ENCODE measurements around the gene DEFB113. TPM values are rescaled to one million over a fixed set of nuclear protein-coding genes. Genes with fewer than 3 reads are reported as not detected.

DEFB113 gene
- total RNA-seq, 1 experiment from 2014 or later, result not detected

GRCh38 chr6:49939993-49940498, 29.4 kb downstream of the DEFB113 start:
- DNase-seq (ENCODE audit: low spot score), result no peak
- in situ Hi-C loops (cut with HindIII; ENCODE audit: low sequenced_read_pairs), result no loop called here

- DNase-seq (ENCODE audit: low spot score), result no peak
- in situ Hi-C loops (cut with HindIII; ENCODE audit: low sequenced_read_pairs), result no loop called here
Measured at GRCh38 chr6:49937811-49938210, 31.6 kb downstream of the DEFB113 start.

- in situ Hi-C loops (cut with HindIII; ENCODE audit: low sequenced_read_pairs), result no loop called here
- no peak for DNase-seq (ENCODE audit: low spot score)
Measured at GRCh38 chr6:49937017-49937416, 32.4 kb downstream of the DEFB113 start.

- in situ Hi-C loops (cut with HindIII; ENCODE audit: low sequenced_read_pairs), result no loop called here
- no peak for DNase-seq (ENCODE audit: low spot score)
Measured at GRCh38 chr6:49935387-49935786, 34.0 kb downstream of the DEFB113 start.

GRCh38 chr6:49934770-49935169, 34.7 kb downstream of the DEFB113 start:
- in situ Hi-C loops (cut with HindIII; ENCODE audit: low sequenced_read_pairs), result no loop called here
- no peak for DNase-seq (ENCODE audit: low spot score)

GRCh38 chr6:49933526-49933925, 35.9 kb downstream of the DEFB113 start:
- in situ Hi-C loops (cut with HindIII; ENCODE audit: low sequenced_read_pairs), result no loop called here
- no peak for DNase-seq (ENCODE audit: low spot score)

- in situ Hi-C loops (cut with HindIII; ENCODE audit: low sequenced_read_pairs), result no loop called here
- DNase-seq (ENCODE audit: low spot score), result no peak
Measured at GRCh38 chr6:49929340-49929739, 40.1 kb downstream of the DEFB113 start.

- no peak for DNase-seq (ENCODE audit: low spot score)
- in situ Hi-C loops (cut with HindIII; ENCODE audit: low sequenced_read_pairs), result no loop called here
Measured at GRCh38 chr6:49923826-49924225, 45.6 kb downstream of the DEFB113 start.

GRCh38 chr6:49919935-49920644, 49.3 kb downstream of the DEFB113 start:
- DNase-seq (ENCODE audit: low spot score), result no peak
- in situ Hi-C loops (cut with HindIII; ENCODE audit: low sequenced_read_pairs), result no loop called here

GRCh38 chr6:49919261-49919660, 50.2 kb downstream of the DEFB113 start:
- in situ Hi-C loops (cut with HindIII; ENCODE audit: low sequenced_read_pairs), result no loop called here
- DNase-seq (ENCODE audit: low spot score), result no peak

- no peak for DNase-seq (ENCODE audit: low spot score)
- in situ Hi-C loops (cut with HindIII; ENCODE audit: low sequenced_read_pairs), result no loop called here
Measured at GRCh38 chr6:49918787-49919186, 50.6 kb downstream of the DEFB113 start.

Other genes starting within 250 kb of the DEFB113 start
- not detected in 2 replicates for gene CRISP3, start 225.2 kb downstream of the DEFB113 start, total RNA-seq (2014; rRNA removed; shearing (Covaris generic))
- not detected in 2 replicates for gene PGK2, start 182.3 kb downstream of the DEFB113 start, total RNA-seq (2014; rRNA removed; shearing (Covaris generic))
- not detected in 2 replicates for gene CRISP1, start 103.1 kb downstream of the DEFB113 start, total RNA-seq (2014; rRNA removed; shearing (Covaris generic))
- gene DEFB114, start 5.5 kb downstream of the DEFB113 start, total RNA-seq (2014; rRNA removed; shearing (Covaris generic)), result not detected in 2 replicates
- gene DEFB110, start 52.4 kb upstream of the DEFB113 start, total RNA-seq (2014; rRNA removed; shearing (Covaris generic)), result not detected in 2 replicates
- not detected in 2 replicates for gene DEFB112, start 80.3 kb upstream of the DEFB113 start, total RNA-seq (2014; rRNA removed; shearing (Covaris generic))

All from G401 (cell line).